Activated CD4-positive, CD25-positive, alpha-beta regulatory T cell (primary cell): Measurements from ENCODE around the gene SEC61A2.
"Not testable (repeated sequence)": the region's sequence is repeated elsewhere in the genome, so short reads cannot be mapped to it uniquely, and the experiment has no call there.

Experiments
- DNase-seq, 4 experiments: peaks; one replicate each; lab custom pipeline; 2025; lab: John Stamatoyannopoulos, UW

SEC61A2 gene

GRCh38 chr10:12129222-12130111 lies at the start of gene SEC61A2:
Gene SEC61A2, plus strand, starts transcription at chr10:12129677. Its CDS starts 111 bp downstream, at chr10:12129788.
- peak; percentile 95 to 98 (median 98) for DNase-seq

DNA sequence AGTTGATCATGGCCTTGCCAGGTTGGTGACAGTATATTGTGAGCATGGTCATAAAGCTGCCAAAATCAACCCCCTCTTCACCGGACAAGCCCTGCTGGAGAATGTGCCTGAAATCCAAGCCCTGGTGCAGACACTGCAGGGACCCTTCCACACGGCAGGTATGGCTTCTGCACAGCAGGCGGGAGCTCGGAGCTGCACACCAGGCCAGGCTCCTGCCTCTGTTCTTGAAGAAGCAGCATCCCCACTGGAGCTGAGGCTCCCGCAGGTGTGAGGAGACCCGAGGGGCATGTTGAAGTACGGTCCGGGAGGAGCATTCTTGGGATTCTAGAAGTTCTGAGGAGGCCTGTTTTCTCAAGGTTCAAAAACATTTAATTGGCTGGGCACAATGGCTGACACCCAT lies 48.0 kb upstream of the SEC61A2 start:
- DNase-seq = no peak

DNA sequence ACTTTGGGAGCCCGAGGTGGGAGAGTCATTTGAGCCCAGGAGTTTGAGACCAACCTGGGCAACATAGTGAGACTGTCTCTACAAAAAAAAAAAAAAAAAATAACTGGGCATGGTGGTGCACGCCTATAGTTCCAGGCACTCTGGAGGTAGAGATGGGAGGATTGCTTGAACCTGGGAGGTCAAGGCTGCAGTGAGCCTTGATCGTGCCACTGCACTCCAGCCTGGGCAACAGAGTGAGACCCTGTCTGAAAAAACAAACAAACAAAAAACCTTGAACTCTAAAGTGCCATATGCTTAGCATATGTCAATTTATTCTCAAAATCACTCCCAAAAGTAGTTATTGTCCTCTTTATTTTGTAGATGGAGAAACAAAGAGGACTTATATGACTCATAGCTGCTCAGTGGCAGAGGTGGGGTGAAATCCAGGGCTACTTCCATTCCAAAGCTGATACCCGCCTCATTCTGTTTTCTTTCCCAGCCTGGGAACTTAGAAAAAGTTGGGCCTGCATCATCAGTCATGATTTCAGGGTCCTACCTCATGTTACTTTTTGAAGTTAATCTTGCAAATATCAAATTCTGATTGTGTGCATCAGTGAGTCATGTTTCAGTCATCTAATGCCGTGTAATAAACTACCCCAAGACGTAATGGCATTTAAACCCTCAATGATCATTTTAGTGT lies 47.5 kb upstream of the SEC61A2 start:
- DNase-seq = no peak

- DNase-seq = no peak
Measured at GRCh38 chr10:12088919-12089318, 40.6 kb upstream of the SEC61A2 start.

GRCh38 chr10:12091421-12091820 lies 38.1 kb upstream of the SEC61A2 start:
- no peak for DNase-seq

DNA sequence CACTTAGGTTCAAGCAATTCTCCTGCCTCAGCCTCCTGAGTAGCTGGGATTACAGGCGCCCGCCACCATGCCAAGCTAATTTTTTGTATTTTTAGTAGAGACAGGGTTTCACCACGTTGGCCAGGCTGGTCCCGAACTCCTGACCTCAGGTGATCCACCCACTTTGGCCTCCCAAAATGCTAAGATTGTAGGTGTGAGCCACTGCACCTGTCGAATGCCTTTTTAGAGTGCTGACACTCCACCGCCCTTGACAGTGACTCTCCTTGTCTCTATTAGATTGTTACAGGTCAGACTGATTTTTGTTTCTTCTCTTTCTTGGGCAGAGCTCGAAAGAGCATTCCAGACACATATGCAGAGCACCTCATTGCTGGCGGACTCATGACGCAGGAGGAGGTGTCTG lies 32.1 kb upstream of the SEC61A2 start:
- DNase-seq = not testable (repeated sequence)

DNA sequence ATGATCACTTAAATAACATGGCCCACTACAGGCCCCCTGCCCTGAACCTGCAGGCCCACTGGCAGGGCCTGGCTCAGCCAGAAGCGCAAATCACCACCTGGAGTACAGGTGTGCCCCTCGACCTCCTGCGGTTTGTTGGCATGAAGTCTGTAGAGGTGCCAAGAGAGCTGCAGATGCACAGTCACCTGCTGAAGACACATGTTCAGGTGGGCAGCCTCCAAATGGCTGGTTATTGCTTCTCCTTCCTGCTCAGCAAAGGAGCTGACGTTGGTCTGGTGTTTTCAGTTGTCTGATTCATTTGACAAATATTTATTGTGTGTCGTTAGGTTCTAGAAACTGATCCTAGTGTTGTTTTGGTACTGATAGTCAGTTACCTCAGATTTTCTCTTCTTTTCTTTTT lies 31.7 kb upstream of the SEC61A2 start:
- no peak for DNase-seq

GRCh38 chr10:12098966-12099365 lies 30.5 kb upstream of the SEC61A2 start:
- DNase-seq = no peak

DNA sequence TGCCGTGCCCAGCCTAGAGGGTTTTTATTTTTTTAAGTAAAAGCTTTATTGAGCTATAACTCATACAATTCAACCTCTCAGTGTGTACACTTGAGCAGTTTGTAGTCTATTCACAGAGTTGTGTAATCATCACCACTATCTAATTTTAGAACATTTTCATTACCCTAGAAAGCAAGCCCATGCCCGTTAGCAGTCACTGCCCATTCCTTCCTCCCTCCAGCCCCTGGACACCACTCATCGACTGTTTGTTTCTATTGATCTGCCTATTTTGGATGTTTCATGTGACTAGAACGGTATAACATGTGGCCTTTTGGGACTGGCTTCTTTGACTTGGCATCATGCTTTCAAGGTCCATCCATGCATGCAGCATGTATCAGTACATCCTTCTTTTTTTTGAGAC lies 25.7 kb upstream of the SEC61A2 start:
- DNase-seq = no peak

DNA sequence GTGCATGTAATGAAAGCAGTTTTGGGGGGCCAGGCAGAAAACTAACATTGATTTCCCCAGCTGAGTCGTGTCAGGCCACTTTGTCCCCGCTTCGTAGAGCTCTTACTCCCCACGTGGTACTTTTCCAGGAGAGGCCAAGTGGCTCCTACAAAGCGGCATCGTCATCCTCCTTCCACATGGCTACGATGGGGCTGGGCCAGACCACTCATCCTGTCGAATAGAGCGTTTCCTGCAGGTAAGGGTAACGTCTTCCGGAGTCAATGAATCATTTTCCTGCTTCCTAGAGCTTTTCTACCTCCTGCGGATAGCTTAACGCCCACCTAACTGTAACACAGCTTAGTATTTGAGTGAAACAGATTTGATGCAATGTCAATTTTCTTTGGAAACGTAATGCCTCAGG lies 21.7 kb upstream of the SEC61A2 start:
- DNase-seq = no peak

DNA sequence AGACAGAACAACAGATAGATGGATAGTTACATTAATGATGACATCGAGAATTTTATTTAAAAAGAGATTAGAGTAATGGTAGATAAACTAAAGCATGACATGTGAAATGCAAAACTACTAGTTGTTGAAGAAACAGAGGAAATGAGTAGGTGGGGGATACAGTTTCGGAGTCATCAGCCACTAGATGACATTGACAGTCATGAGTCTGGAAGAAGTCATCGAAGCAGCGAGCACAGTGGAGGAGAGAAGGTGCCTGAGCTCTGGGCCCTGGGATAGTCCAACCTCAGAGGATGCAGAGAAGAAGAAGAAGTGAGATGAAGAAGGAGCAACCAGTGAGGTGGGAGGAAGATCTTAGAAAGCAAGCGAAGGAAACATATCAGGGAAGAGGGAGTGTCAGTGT lies 20.2 kb upstream of the SEC61A2 start:
- DNase-seq = no peak

DNA sequence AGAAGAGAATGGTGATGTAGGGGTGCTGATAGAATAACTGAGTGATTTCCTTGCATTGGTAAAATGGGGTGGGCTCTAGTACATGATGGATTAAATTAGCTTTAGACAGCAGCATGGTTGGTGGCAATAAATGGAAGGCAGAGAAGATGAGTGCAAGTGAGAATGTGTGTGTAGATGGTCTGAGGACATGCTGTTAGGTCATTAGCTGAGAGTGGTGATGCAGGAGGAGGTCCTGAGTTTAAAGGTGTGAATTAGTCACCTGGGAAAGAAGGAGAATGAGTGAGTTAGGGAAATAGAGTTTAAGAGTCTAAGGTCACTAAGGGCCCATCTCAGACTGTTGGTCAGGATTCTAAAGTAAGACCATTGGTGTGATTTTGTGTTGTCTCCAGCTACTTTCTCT lies 17.9 kb upstream of the SEC61A2 start:
- DNase-seq = no peak

DNA sequence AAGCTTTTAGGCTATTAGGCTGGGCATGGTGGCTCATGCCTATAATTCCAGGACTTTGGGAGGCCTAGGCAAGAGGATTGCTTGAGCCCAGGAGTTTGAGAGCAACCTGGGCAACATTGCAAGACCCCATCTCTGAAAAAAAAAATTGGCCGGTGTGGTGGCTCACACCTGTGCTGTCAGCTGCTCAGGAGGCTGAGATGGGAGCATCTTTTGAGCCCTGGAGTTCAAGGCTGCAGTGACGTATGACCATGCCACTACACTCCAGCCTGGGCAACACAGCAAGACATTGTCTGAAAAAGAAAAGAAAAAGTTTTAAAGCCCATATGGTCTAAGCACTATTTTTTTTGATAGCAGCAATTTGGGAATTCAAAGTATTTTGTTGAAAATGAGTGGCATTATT lies 15.8 kb upstream of the SEC61A2 start:
- DNase-seq = no peak

- no peak for DNase-seq
Measured at GRCh38 chr10:12121673-12122072, 7.8 kb upstream of the SEC61A2 start.

DNA sequence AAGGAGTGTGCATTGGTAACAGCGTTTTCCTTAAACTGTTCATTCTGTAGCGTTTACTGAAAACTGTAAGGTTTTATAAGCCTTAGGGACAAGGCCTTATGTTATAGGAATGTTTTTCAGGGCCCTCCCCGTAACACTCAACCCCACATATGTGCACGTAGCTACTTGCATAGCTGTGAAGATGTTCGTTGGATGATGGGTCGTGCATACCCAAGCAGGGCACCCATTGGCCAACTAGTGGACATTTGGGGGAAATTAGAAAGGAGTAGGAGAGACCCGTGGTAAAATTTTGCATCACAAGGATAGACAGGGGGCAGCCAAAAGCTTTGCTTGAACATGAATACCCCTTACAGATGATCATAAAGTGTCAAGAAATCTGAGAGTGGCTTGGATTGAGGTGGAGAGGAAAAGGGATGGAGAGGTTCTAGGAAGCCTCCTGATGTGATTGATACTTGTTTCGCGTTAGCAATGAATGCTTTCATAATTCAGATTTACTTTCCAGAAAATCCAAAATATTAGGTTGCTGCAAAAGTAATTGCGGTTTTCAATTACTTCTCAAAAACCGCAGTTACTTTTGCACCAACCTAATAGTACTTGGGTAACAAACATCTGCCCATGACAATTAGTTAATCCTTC lies 878 bp downstream of the SEC61A2 start:
- peak in 1 of 4 experiments; percentile 2 for DNase-seq

DNA sequence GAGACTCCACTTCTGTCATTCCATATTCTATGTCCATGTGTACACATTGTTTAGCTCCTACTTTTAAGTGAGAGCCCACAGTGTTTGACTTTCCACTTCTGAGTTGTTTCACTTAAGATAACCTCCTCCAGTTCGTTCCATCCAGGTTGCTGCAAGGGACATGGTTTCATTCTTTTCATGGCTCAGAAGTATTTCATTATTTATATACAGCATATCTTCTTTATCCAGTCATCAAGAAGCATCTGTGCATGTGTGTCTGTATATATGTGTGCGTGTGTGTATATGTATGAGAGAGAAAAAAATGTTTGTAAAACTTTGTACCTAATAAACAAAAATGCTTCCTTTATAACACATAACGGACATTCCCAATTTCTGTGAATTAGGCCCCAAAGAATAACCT lies 6.2 kb downstream of the SEC61A2 start:
- no peak for DNase-seq

DNA sequence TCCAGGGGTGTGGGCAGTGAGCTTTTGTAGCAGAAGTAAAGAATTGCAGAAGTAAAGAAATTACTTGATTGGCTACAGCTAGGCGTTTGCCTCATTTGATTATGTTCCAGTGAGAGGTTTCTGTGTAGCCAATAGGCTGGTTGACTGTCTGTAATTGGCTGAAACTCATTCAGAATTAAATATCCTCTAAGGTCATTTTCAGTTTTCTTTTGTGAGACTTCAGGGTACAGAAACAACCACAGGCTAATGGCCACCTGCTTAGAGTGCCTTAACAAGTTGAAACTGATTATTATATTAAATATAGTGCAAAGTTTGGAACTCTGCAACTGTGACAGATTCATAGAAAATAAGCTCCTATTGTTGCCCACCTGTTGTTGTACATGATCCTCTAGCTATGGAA lies 10.6 kb downstream of the SEC61A2 start:
- no peak for DNase-seq

DNA sequence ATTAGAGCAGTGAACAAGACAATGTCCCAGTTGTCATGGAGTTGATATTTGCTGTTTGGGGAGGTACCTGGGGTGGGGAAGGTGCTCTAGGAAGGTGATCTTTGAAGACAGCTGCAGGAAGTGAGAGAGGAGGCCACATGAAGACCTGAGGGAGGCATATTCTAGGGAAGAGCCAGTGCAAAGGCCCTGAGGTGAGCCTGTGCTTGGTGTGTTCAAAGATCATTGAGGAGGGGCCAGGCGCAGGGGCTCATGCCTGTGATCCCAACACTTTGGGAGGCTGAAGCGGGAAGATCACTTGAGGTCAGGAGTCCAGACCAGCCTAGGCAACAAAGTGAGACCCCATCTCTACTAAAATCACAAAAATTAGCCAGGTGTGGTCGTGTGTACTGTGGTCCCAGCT lies 15.1 kb downstream of the SEC61A2 start:
- no peak for DNase-seq

- DNase-seq = no peak
Measured at GRCh38 chr10:12150163-12150562, 20.7 kb downstream of the SEC61A2 start.

GRCh38 chr10:12154516-12154915 lies 25.0 kb downstream of the SEC61A2 start:
- no peak for DNase-seq

- DNase-seq = no peak
Measured at GRCh38 chr10:12156367-12157123, 27.1 kb downstream of the SEC61A2 start.

DNA sequence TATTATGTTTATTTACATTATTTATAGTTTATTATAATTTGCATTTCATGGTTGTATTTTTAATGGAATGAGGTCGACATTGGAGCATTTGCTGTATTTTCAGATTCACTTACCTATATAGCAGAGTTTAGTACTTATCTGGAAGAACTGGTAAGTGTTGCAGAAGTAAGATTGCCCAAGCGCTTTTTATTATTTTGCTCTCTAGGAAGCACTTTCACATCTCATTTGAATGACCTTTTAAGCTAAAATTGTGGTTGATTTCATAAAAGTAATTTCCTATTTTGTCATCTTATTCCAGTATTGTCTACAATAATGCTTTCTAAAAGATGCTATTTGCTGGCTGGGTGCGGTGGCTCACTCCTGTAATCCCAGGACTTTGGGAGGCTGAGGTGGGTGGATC lies 28.6 kb downstream of the SEC61A2 start:
- no peak for DNase-seq
